B cell (primary cell): Measurements from ENCODE around the gene CACNB2. TPM values are rescaled to one million over a fixed set of nuclear protein-coding genes. Genes with fewer than 3 reads are reported as not detected.

Experiments
- ATAC-seq: fragments of 200-7000 bp; cut with Tn5 transposase; one replicate; pipeline ENCODE4 v1.10.0; 2021; ENCODE audit warnings: low read depth, mild to moderate bottlenecking, moderate number of reproducible peaks, moderate library complexity
- CTCF ChIA-PET: fragments of 350-600 bp; sonication (Branson Sonifier 250); formaldehyde crosslinking; loops from one replicate; lab custom pipeline; 2021; ENCODE audit warnings: antibody characterized with exemption, inconsistent platforms; lab: Charles Lee
- POLR2A ChIA-PET: fragments of 350-600 bp; sonication (Branson Sonifier 250); formaldehyde crosslinking; loops from one replicate; lab custom pipeline; 2021; ENCODE audit warnings: antibody characterized with exemption; lab: Charles Lee
- DNase-seq: peaks from one replicate; pipeline ENCODE4 v3.0.0; 2013
- H2AFZ ChIP-seq: 2 replicates; pipeline ENCODE4 v1.6.1; 2012; ENCODE audit warnings: mild to moderate bottlenecking, low read depth, low read length; ENCODE audit not compliant: insufficient read depth, poor library complexity, severe bottlenecking
- H3K27ac ChIP-seq, 2 donors: 1 replicate in 1 of 2; 2 replicates in 1 of 2; pipeline ENCODE4 v1.5.1; 2012 to 2013; ENCODE audit warnings: low read length in 2 of 2, mild to moderate bottlenecking in 2 of 2, moderate library complexity in 1 of 2
- H3K27me3 ChIP-seq, 4 experiments: fragments of 200-600 bp in 1 of 4; sonication (generic) in 1 of 4; replicated peaks in 1 of 4; 1 replicate in 2 of 4; 2 replicates in 2 of 4; pipeline versions ENCODE4 v1.6.1 to v1.7.0; 2013 to 2016; ENCODE audit warnings: low read length in 3 of 4, mild to moderate bottlenecking in 2 of 4, mixed read lengths in 1 of 4, moderate library complexity in 1 of 4; ENCODE audit not compliant: insufficient read depth in 4 of 4, control insufficient read depth in 3 of 4; ENCODE audit errors: control extremely low read depth in 1 of 4
- H3K36me3 ChIP-seq, 2 experiments: replicated peaks in 1 of 2; 1 replicate in 1 of 2; 2 replicates in 1 of 2; pipeline versions ENCODE4 v1.6.1 to v1.7.1; 2013; ENCODE audit warnings: low read length in 1 of 2; ENCODE audit not compliant: insufficient read depth in 2 of 2, control insufficient read depth in 1 of 2; ENCODE audit errors: control extremely low read depth in 1 of 2, extremely low read depth in 1 of 2
- H3K4me1 ChIP-seq, 2 donors: fragments of 200-600 bp in 1 of 2; sonication (generic) in 1 of 2; 1 replicate in 1 of 2; 2 replicates in 1 of 2; pipeline versions ENCODE4 v1.5.1 to v1.6.1; 2013 to 2017; ENCODE audit warnings: low read length in 2 of 2; ENCODE audit not compliant: control insufficient read depth in 2 of 2, insufficient read depth in 2 of 2
- H3K4me2 ChIP-seq: replicated peaks from 2 replicates; pipeline ENCODE3; 2012; ENCODE audit warnings: mild to moderate bottlenecking, low read depth, low read length; ENCODE audit not compliant: poor library complexity, severe bottlenecking
- H3K4me3 ChIP-seq, 5 experiments: fragments of 200-600 bp in 1 of 5; sonication (generic) in 1 of 5; 1 replicate in 3 of 5; 2 replicates in 2 of 5; pipeline versions ENCODE4 v1.5.1 to v1.7.0; 2011 to 2016; ENCODE audit warnings: low read length in 4 of 5, mild to moderate bottlenecking in 4 of 5, low read depth in 2 of 5, control low read depth in 1 of 5, moderate library complexity in 1 of 5; ENCODE audit not compliant: insufficient read depth in 1 of 5; ENCODE audit errors: control extremely low read depth in 1 of 5, extremely low read depth in 1 of 5
- H3K79me2 ChIP-seq: fragments of 200-600 bp; sonication (generic); one replicate; pipeline ENCODE4 v1.6.0; 2016; ENCODE audit warnings: low read length; ENCODE audit not compliant: control insufficient read depth, insufficient read depth
- H3K9ac ChIP-seq: fragments of 200-600 bp; sonication (generic); 2 replicates; pipeline ENCODE4 v1.6.1; 2017; ENCODE audit warnings: mild to moderate bottlenecking, low read length, moderate library complexity
- H3K9me3 ChIP-seq, 3 donors: one replicate each; pipeline versions ENCODE4 v1.6.1 to v1.7.1; 2013; ENCODE audit warnings: low read length in 2 of 3; ENCODE audit not compliant: control insufficient read depth in 2 of 3, insufficient read depth in 1 of 3; ENCODE audit errors: control extremely low read depth in 1 of 3
- H4K20me1 ChIP-seq: 2 replicates; pipeline ENCODE4 v1.6.0; 2012; ENCODE audit warnings: mild to moderate bottlenecking, low read length; ENCODE audit not compliant: insufficient read depth, control insufficient read depth, poor library complexity, severe bottlenecking
- H3K27ac Mint-ChIP-seq: one replicate; pipeline ENCODE4 v1.8.0; 2021; ENCODE audit warnings: mixed read lengths
- H3K27me3 Mint-ChIP-seq: one replicate; pipeline ENCODE4 v1.8.0; 2021; ENCODE audit warnings: mixed read lengths
- H3K4me1 Mint-ChIP-seq: one replicate; pipeline ENCODE4 v1.8.0; 2021; ENCODE audit warnings: mixed read lengths
- H3K4me3 Mint-ChIP-seq: one replicate; pipeline ENCODE4 v1.8.0; 2021; ENCODE audit warnings: mixed read lengths
- H3K9me3 Mint-ChIP-seq: one replicate; pipeline ENCODE4 v1.8.0; 2022; ENCODE audit warnings: mixed read lengths; ENCODE audit not compliant: insufficient read depth
- CTCF ChIP-seq: fragments of 200-600 bp; IDR thresholded peaks from one replicate; pipeline ENCODE4 v1.8.0; 2022; ENCODE audit warnings: antibody characterized with exemption, mild to moderate bottlenecking
- EZH2 ChIP-seq: IDR thresholded peaks from 2 replicates; pipeline ENCODE4 v1.6.1; 2012; ENCODE audit warnings: borderline replicate concordance, low read depth, mild to moderate bottlenecking, moderate library complexity, low read length; ENCODE audit not compliant: insufficient read depth, poor library complexity, severe bottlenecking
- WGBS: methylation state at CpG from one replicate; pipeline ENCODE4 v1.1.5; 2013; ENCODE audit warnings: missing lambda C conversion rate; ENCODE audit not compliant: insufficient coverage; 5-methylcytosine and 5-hydroxymethylcytosine counted together
- intact Hi-C: fragments of 100-400 bp; cut with micrococcal nuclease; formaldehyde crosslinking; loops from one replicate; pipeline ENCODE4 v1.10.0; 2022
- polyA plus RNA-seq: library from polyadenylated mRNA; depleted of rRNA; stranded (reverse); fragments of >200 nt; gene quantifications from 2 replicates; pipeline ENCODE4 v1.2.3, GENCODE V29; 2012
- total RNA-seq, 2 donors: library from RNA; stranded (reverse); fragments of 120-200 nt in 1 of 2; gene quantifications; 1 replicate in 1 of 2; 2 replicates in 1 of 2; pipeline versions ENCODE4 v1.2.3 to v1.2.4, GENCODE V29; 2013 to 2022

The CACNB2 gene
- total and polyA plus RNA-seq, 2 donors (not counting 1 experiment from before 2014, with no cell fraction given): not detected

DNA sequence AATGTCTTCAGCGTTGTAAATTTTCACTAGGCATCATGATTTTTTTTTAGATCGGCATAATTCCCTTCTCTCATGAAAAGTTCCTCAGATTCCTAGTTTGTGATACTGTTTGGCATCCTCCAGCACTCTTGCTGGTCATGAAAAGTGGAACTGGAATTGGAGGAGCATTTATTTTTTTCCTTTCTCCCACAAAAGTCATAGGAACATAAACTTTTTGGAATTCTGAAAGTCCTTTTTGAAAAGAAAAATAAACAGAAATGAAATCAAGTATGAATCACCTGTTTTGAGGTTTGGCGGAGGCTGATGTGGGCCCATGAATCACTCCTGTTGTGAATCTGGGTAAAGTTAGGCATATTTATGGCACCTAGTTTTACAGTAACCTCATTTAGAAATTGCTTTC is 17.7 kb downstream of the CACNB2 start:
- Histone ChIP-seq H4K20me1 (no peaks in the 10 kb centered on the region), H3K4me2 (no peak overlapping the region), H3K79me2 (no peaks in the 10 kb centered on the region), H3K9ac (no peak overlapping the region), H3K27me3 (no peaks in the 10 kb centered on the region), H3K36me3 (no peaks in the 10 kb centered on the region), H3K9me3 (no peaks in the 10 kb centered on the region), H2AFZ (no peak overlapping the region), H3K4me3 (no peak overlapping the region), H3K27ac (no peak overlapping the region), H3K4me1 (no peaks in the 10 kb centered on the region)
- H3K27ac Mint-ChIP-seq: no peak overlapping the region
- intact Hi-C loops: no loop called here
- ATAC-seq: no peak
- no CpG with 5 or more reads among the region's 3 CpGs for WGBS
- no peaks in the 10 kb centered on the region for H3K9me3 Mint-ChIP-seq
- H3K4me1 Mint-ChIP-seq: no peaks in the 10 kb centered on the region
- POLR2A ChIA-PET: no interaction called here
- H3K4me3 Mint-ChIP-seq: no peak overlapping the region
- H3K27me3 Mint-ChIP-seq: no peaks in the 10 kb centered on the region
- no peak for TF ChIP-seq EZH2
- TF ChIP-seq CTCF: no peak
- CTCF ChIA-PET: no interaction called here
- no peak for DNase-seq

DNA sequence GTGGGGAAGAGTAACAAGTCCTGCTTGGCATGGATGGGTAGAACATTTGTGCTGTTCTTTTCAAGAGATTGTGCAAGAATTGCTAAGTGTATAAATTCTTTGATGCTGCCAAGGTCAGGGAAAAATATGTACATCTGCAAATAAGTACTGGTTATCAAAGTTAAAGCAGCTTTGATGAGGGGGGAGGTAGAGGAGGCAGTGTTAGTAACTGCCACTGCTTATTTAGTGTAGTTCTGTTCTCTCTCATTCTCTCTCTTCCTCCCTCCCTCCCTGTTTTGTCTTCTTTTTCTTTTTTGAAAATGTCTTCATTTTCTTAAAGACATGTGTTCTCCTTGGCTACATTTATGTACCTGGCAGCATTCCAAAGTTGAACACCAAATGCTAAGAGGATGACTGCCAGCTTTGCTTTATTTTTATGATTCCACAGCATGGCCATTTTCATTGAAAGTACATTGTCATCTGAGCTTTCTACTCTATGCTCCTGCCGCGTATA is 18.6 kb downstream of the CACNB2 start:
- intact Hi-C loops: no loop called here
- H4K20me1 ChIP-seq: no peaks in the 10 kb centered on the region
- ATAC-seq (no peak), DNase-seq (no peak)
- Mint-ChIP-seq H3K4me3 (no peak overlapping the region), H3K4me1 (no peaks in the 10 kb centered on the region), H3K27ac (no peak overlapping the region), H3K27me3 (no peaks in the 10 kb centered on the region), H3K9me3 (no peaks in the 10 kb centered on the region)
- no peak overlapping the region for H3K27ac ChIP-seq
- 100% methylated on average over 2 of the region's 2 CpGs for WGBS
- H3K4me2 ChIP-seq: no peak overlapping the region
- no peak overlapping the region for H3K9ac ChIP-seq
- no peak overlapping the region for H3K4me3 ChIP-seq
- TF ChIP-seq EZH2: no peak
- TF ChIP-seq CTCF: no peak
- H3K79me2 ChIP-seq: no peaks in the 10 kb centered on the region
- no peaks in the 10 kb centered on the region for H3K9me3 ChIP-seq
- ChIA-PET CTCF (no interaction called here), POLR2A (no interaction called here)
- H3K36me3 ChIP-seq: no peaks in the 10 kb centered on the region
- no peaks in the 10 kb centered on the region for H3K4me1 ChIP-seq
- H2AFZ ChIP-seq: no peak overlapping the region
- no peaks in the 10 kb centered on the region for H3K27me3 ChIP-seq
